IMR-90 (cell line): ENCODE data around the gene PPP1R3E.

Source experiments
- CEBPB ChIP-seq: IDR thresholded peaks from 2 replicates; pipeline ENCODE4 v1.6.1; 2012; ENCODE audit warnings: low read depth, low read length, improper control_type of control experiment
- CTCF ChIP-seq: conservative IDR thresholded peaks from 2 replicates; pipeline ENCODE4 v1.5.1; 2012; ENCODE audit warnings: mild to moderate bottlenecking, low read depth, low read length, improper control_type of control experiment
- ELK1 ChIP-seq: fragments of 150-350 bp; IDR thresholded peaks from 2 replicates; pipeline ENCODE4 v1.6.1; 2016; ENCODE audit warnings: low read depth, mild to moderate bottlenecking, low read length, moderate library complexity, borderline replicate concordance
- MAFK ChIP-seq: IDR thresholded peaks from 2 replicates; pipeline ENCODE4 v1.6.1; 2012; ENCODE audit warnings: low read depth, low read length, improper control_type of control experiment
- MAZ ChIP-seq: IDR thresholded peaks from 2 replicates; pipeline ENCODE4 v1.6.1; 2012; ENCODE audit warnings: low read depth, mild to moderate bottlenecking, low read length, improper control_type of control experiment, moderate library complexity, borderline replicate concordance
- MXI1 ChIP-seq: IDR thresholded peaks from 2 replicates; pipeline ENCODE4 v1.6.1; 2012; ENCODE audit warnings: low read depth, mild to moderate bottlenecking, low read length, moderate library complexity, borderline replicate concordance
- NFE2L2 ChIP-seq: fragments of 150-350 bp; IDR thresholded peaks from 2 replicates; pipeline ENCODE4 v1.6.1; 2016; ENCODE audit warnings: low read depth, mild to moderate bottlenecking, low read length
- POLR2A ChIP-seq: IDR thresholded peaks from 2 replicates; pipeline ENCODE4 v1.6.1; 2012; ENCODE audit warnings: mild to moderate bottlenecking, low read depth, low read length
- RAD21 ChIP-seq: IDR thresholded peaks from 2 replicates; pipeline ENCODE4 v1.6.1; 2012; ENCODE audit warnings: low read length, improper control_type of control experiment
- RCOR1 ChIP-seq: IDR thresholded peaks from 2 replicates; pipeline ENCODE4 v1.6.1; 2012; ENCODE audit warnings: mild to moderate bottlenecking, low read length, improper control_type of control experiment; ENCODE audit not compliant: insufficient replicate concordance
- RFX5 ChIP-seq: IDR thresholded peaks from 2 replicates; pipeline ENCODE4 v1.8.0; 2012; ENCODE audit warnings: low read depth, mild to moderate bottlenecking, low read length, moderate library complexity
- SMC3 ChIP-seq: fragments of 150-350 bp; IDR thresholded peaks from 2 replicates; pipeline ENCODE4 v1.6.1; 2016; ENCODE audit warnings: low read depth, mild to moderate bottlenecking, antibody characterized with exemption, low read length, moderate library complexity
- USF2 ChIP-seq: fragments of 150-350 bp; IDR thresholded peaks from 2 replicates; pipeline ENCODE4 v1.6.1; 2017; ENCODE audit warnings: mild to moderate bottlenecking, antibody characterized with exemption, low read length, low read depth

GRCh38 chr14:23310546-23310945 lies 7.9 kb upstream of the PPP1R3E start:
- no peak for TF ChIP-seq POLR2A
- no peak for TF ChIP-seq CTCF
- TF ChIP-seq RCOR1 = no peak
- no peak for TF ChIP-seq CEBPB
- no peak for TF ChIP-seq MAZ
- TF ChIP-seq USF2 = no peak
- TF ChIP-seq RFX5 = no peak
- no peak for TF ChIP-seq RAD21
- TF ChIP-seq SMC3 = no peak
- TF ChIP-seq NFE2L2 = no peak
- no peak for TF ChIP-seq MAFK
- TF ChIP-seq MXI1 = no peak
- no peak for TF ChIP-seq ELK1
